Measurements from ENCODE around the gene RIN1. TPM values are rescaled to one million over a fixed set of nuclear protein-coding genes. Genes with fewer than 3 reads are reported as not detected.
A peak's percentile ranks its signal among the peaks of the same experiment; 100 is the strongest.

The RIN1 gene
- total RNA-seq, 1 donor from 2014 or later: 7.1 TPM

DNA sequence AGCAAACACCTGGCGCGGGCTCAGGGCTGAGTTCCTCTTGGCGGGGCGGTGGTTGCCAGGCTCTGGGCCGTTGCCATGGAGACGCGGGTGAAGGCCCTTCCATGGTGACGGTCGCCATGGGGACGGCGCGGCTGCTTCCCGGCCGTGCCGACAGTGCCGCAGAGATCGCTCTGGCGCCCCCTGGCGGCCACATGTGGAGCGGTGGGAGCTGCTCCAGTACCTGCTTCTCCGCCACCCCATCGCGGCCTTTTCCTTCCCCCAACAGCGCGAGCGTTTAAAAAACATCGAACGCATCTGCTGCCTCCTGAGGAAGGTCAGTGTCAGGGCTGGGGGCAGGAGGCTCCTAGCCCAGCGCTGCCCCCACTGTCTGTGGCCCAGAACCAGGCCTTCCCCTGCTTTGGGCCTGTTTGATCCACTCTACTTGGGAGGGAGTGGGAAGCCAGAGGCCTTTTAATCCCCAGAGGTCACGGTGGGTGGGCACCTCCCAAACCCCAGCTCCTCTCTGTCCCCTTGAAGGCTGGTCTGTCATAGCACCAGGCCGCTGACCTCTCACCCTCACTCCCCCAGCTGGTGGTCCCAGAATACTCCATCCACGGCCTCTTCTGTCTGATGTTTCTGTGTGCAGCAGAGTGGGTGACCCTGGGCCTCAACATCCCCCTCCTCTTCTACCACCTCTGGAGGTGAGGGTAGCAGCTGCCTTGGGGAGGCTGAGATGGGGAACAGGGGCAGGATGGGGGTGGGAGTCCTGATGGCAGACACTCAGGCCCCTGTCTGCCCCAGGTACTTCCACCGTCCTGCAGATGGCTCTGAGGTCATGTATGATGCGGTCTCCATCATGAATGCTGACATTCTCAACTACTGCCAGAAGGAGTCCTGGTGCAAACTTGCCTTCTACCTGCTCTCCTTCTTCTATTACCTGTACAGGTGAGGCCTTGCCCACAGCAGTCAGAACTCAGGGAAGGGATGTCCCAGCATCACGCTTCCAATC lies 53.5 kb downstream of the RIN1 start:
- DNase-seq: peak; percentile 99

Small RNAs within 50 kb of the gene (small RNA-seq; reads per million reads assigned to genes)
- not detected for gene RF00017 (ENCODE audit: low replicate concordance)

Other genes starting within 250 kb of the RIN1 start
- 11.4 TPM for gene KLC2, start 78.7 kb downstream of the RIN1 start, total RNA-seq
- gene RAB1B, start 67.8 kb downstream of the RIN1 start, total RNA-seq: 62.2 TPM
- gene CNIH2, start 58.3 kb downstream of the RIN1 start, total RNA-seq: 1.7 TPM
- gene YIF1A, start 47.3 kb downstream of the RIN1 start, total RNA-seq: 53.5 TPM
- not detected for gene TMEM151A, start 44.5 kb downstream of the RIN1 start, total RNA-seq
- 37.6 TPM for gene CD248, start 19.4 kb downstream of the RIN1 start, total RNA-seq
- gene BRMS1, start 8.7 kb upstream of the RIN1 start, total RNA-seq: 23.6 TPM
- 40.8 TPM for gene B4GAT1, start 11.2 kb upstream of the RIN1 start, total RNA-seq
- gene SLC29A2, start 35.3 kb upstream of the RIN1 start, total RNA-seq: 10.2 TPM
- 1.4 TPM for gene NPAS4, start 84.6 kb upstream of the RIN1 start, total RNA-seq
- gene MRPL11, start 102.4 kb upstream of the RIN1 start, total RNA-seq: 55.9 TPM
- 5.9 TPM for gene PELI3, start 130.5 kb upstream of the RIN1 start, total RNA-seq
- gene DPP3, start 144.0 kb upstream of the RIN1 start, total RNA-seq: 21.2 TPM
- gene BBS1, start 174.2 kb upstream of the RIN1 start, total RNA-seq: 29.6 TPM
- gene ZDHHC24, start 209.6 kb upstream of the RIN1 start, total RNA-seq: 5.3 TPM
- gene ACTN3, start 210.5 kb upstream of the RIN1 start, total RNA-seq: 91.4 TPM
- 35.7 TPM for gene CTSF, start 232.2 kb upstream of the RIN1 start, total RNA-seq